ENCODE results near the gene CCL17.
"Not testable (repeated sequence)": the region's sequence is repeated elsewhere in the genome, so short reads cannot be mapped to it uniquely, and the experiment has no call there.

Gene CCL17

DNA sequence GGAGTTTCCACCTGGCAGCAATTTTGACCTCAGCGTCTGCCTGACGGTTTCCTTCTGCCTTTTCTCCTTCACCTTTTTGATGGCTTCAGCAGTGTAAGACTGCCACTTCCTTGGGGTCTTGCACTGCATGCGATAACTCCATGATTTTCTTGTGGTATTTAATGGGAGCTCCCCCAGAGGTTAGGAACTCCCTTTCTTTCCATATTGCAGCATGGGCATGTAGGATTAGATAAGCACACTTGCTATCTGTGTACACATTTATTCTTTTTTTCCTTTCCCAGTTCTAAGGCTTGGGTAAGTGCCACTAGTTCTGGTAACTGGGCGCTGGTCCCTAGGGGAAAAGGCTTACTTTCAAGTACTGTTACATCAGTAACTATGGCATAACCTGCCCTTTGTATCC is 7.1 kb upstream of the CCL17 start:
- not testable (repeated sequence) for H2BK120ac ChIP-seq (ENCODE audit: low read depth, low read length); H3K9ac ChIP-seq (ENCODE audit: low read depth, low read length, poor library complexity); H2AFZ ChIP-seq (ENCODE audit: low read length); H3K4ac ChIP-seq (ENCODE audit: low read length); H2BK12ac ChIP-seq (ENCODE audit: low read length); H4K8ac ChIP-seq (ENCODE audit: low read depth, low read length); H2BK5ac ChIP-seq (ENCODE audit: low read length); H3K27me3 ChIP-seq (ENCODE audit: control insufficient read depth in 3 of 3, insufficient read depth in 3 of 3, low read depth in 1 of 3, low read length in 3 of 3); H3K4me1 ChIP-seq (ENCODE audit: control insufficient read depth in 2 of 2, insufficient read depth in 1 of 2, low read depth in 1 of 2, low read length in 2 of 2); H3K23ac ChIP-seq (ENCODE audit: low read depth, low read length, poor library complexity); H3K79me1 ChIP-seq (ENCODE audit: low read depth, low read length); H3K27ac ChIP-seq (replicated peaks; ENCODE audit: low read length); H2AK5ac ChIP-seq (ENCODE audit: low read depth, low read length); H3K36me3 ChIP-seq (replicated peaks in 1 of 2; ENCODE audit: control insufficient read depth in 2 of 2, insufficient read depth in 2 of 2, low read length in 2 of 2); DNase-seq (ENCODE audit: low spot score); H3K4me3 ChIP-seq (ENCODE audit: low read length in 2 of 2); H3K18ac ChIP-seq (ENCODE audit: low read length); H4K91ac ChIP-seq (ENCODE audit: low read depth, low read length, poor library complexity); H2BK15ac ChIP-seq (ENCODE audit: low read length); H3K4me2 ChIP-seq (ENCODE audit: insufficient read depth, low read length, poor library complexity, severe bottlenecking); H3K14ac ChIP-seq (ENCODE audit: low read length); H3K9me3 ChIP-seq (replicated peaks in 1 of 2; ENCODE audit: control insufficient read depth in 2 of 2, insufficient read depth in 1 of 2, low read depth in 1 of 2, low read length in 2 of 2)
- WGBS, 2 donors (ENCODE audit: extremely low coverage in 2 of 2, insufficient read length in 2 of 2, insufficient replicate concordance in 1 of 2): no CpG with 5 or more reads among the region's 4 CpGs

DNA sequence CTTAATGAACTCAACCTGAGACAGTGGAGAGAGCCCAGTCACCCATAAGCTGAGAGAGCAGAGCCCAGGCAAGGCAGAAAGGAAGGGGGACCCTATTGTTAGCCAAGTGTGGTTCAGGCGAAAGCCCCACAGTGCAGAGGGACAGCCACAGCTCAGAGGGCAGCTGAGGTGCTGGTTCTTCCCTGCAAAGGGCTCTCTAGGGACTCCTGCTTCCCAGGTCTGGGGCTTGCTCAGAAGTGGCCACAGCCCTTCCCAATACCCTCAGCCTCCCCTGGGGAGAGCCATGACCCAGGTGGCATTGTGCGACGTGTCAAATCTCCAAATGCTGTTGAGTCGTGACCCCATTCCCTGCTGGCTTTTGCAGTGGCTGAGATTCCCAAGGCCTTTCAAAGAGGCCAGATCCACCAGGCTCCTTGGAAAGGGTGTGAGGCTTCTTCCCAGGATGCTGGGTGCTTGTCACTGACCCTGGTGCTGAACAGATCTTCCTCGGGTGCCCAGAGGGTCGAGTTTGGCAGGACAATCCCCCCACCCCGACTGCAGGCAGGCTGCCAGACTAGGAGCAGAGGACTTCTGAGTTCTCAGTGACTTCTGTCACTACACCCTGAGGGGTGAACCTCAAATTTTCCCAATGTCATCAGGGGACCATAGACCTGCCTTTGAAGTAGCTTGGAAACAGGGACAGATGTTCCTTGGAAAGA is 2.5 kb upstream of the CCL17 start:
- Histone ChIP-seq H3K23ac (ENCODE audit: low read depth, low read length, poor library complexity) (no peak overlapping the region), H2AK5ac (ENCODE audit: low read depth, low read length) (no peak overlapping the region), H3K27ac (replicated peaks; ENCODE audit: low read length) (no peak overlapping the region), H2AFZ (ENCODE audit: low read length) (no peak overlapping the region), H3K9me3 (replicated peaks in 1 of 2; ENCODE audit: control insufficient read depth in 2 of 2, insufficient read depth in 1 of 2, low read depth in 1 of 2, low read length in 2 of 2) (no peaks in the 10 kb centered on the region), H3K4ac (ENCODE audit: low read length) (no peak overlapping the region), H2BK12ac (ENCODE audit: low read length) (no peak overlapping the region), H3K4me1 (ENCODE audit: control insufficient read depth in 2 of 2, insufficient read depth in 1 of 2, low read depth in 1 of 2, low read length in 2 of 2) (no peaks in the 10 kb centered on the region), H4K91ac (ENCODE audit: low read depth, low read length, poor library complexity) (no peak overlapping the region), H3K9ac (ENCODE audit: low read depth, low read length, poor library complexity) (no peak overlapping the region), H3K36me3 (replicated peaks in 1 of 2; ENCODE audit: control insufficient read depth in 2 of 2, insufficient read depth in 2 of 2, low read length in 2 of 2) (no peaks in the 10 kb centered on the region), H3K18ac (ENCODE audit: low read length) (no peak overlapping the region), H2BK5ac (ENCODE audit: low read length) (no peak overlapping the region), H3K14ac (ENCODE audit: low read length) (no peak overlapping the region), H2BK120ac (ENCODE audit: low read depth, low read length) (no peak overlapping the region), H2BK15ac (ENCODE audit: low read length) (no peak overlapping the region), H3K4me2 (ENCODE audit: insufficient read depth, low read length, poor library complexity, severe bottlenecking) (no peak overlapping the region), H3K4me3 (ENCODE audit: low read length in 2 of 2) (no peak overlapping the region), H3K27me3 (ENCODE audit: control insufficient read depth in 3 of 3, insufficient read depth in 3 of 3, low read depth in 1 of 3, low read length in 3 of 3) (no peaks in the 10 kb centered on the region), H4K8ac (ENCODE audit: low read depth, low read length) (no peak overlapping the region), H3K79me1 (ENCODE audit: low read depth, low read length) (peaks cover 1% of the 10 kb centered on the region)
- WGBS, 2 donors (ENCODE audit: extremely low coverage in 2 of 2, insufficient read length in 2 of 2, insufficient replicate concordance in 1 of 2): no CpG with 5 or more reads among the region's 7 CpGs
- no peak for DNase-seq (ENCODE audit: low spot score)

DNA sequence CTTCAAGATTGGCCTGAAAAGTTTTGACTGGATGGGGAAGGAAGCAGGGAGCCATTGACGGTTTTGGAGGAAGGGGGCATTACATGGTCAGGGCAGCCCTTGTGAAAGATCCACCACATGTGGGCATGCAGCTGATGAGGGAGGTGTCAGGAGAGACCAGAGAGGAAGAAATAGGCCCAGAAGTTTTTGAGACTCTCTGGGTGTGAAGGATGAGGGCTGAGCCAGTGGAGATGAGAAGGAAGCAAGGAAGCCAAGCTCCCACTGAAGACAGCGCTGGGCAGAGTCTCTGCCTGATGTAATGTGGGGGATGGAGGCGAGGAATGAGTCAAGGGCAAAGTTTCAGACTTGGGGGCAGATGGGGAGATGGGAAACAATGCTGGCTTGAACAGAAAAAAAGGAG is 530 bp downstream of the CCL17 start:
- Histone ChIP-seq H3K4me1 (ENCODE audit: control insufficient read depth in 2 of 2, insufficient read depth in 1 of 2, low read depth in 1 of 2, low read length in 2 of 2) (no peaks in the 10 kb centered on the region), H3K14ac (ENCODE audit: low read length) (no peak overlapping the region), H2AFZ (ENCODE audit: low read length) (no peak overlapping the region), H3K27ac (replicated peaks; ENCODE audit: low read length) (no peak overlapping the region), H4K8ac (ENCODE audit: low read depth, low read length) (no peak overlapping the region), H2BK15ac (ENCODE audit: low read length) (no peak overlapping the region), H2AK5ac (ENCODE audit: low read depth, low read length) (no peak overlapping the region), H3K18ac (ENCODE audit: low read length) (no peak overlapping the region), H3K4ac (ENCODE audit: low read length) (no peak overlapping the region), H3K4me2 (ENCODE audit: insufficient read depth, low read length, poor library complexity, severe bottlenecking) (no peak overlapping the region), H3K23ac (ENCODE audit: low read depth, low read length, poor library complexity) (no peak overlapping the region), H3K36me3 (replicated peaks in 1 of 2; ENCODE audit: control insufficient read depth in 2 of 2, insufficient read depth in 2 of 2, low read length in 2 of 2) (no peaks in the 10 kb centered on the region), H4K91ac (ENCODE audit: low read depth, low read length, poor library complexity) (no peak overlapping the region), H3K4me3 (ENCODE audit: low read length in 2 of 2) (no peak overlapping the region), H2BK5ac (ENCODE audit: low read length) (no peak overlapping the region), H3K27me3 (ENCODE audit: control insufficient read depth in 3 of 3, insufficient read depth in 3 of 3, low read depth in 1 of 3, low read length in 3 of 3) (peaks cover 0 to 3% (median 0%) of the 10 kb centered on the region in 3 experiments), H3K9ac (ENCODE audit: low read depth, low read length, poor library complexity) (no peak overlapping the region), H2BK12ac (ENCODE audit: low read length) (no peak overlapping the region), H3K79me1 (ENCODE audit: low read depth, low read length) (no peaks in the 10 kb centered on the region), H2BK120ac (ENCODE audit: low read depth, low read length) (no peak overlapping the region), H3K9me3 (replicated peaks in 1 of 2; ENCODE audit: control insufficient read depth in 2 of 2, insufficient read depth in 1 of 2, low read depth in 1 of 2, low read length in 2 of 2) (no peaks in the 10 kb centered on the region)
- WGBS, 2 donors (ENCODE audit: extremely low coverage in 2 of 2, insufficient read length in 2 of 2, insufficient replicate concordance in 1 of 2): no CpG with 5 or more reads among the region's 3 CpGs
- DNase-seq (ENCODE audit: low spot score): no peak

DNA sequence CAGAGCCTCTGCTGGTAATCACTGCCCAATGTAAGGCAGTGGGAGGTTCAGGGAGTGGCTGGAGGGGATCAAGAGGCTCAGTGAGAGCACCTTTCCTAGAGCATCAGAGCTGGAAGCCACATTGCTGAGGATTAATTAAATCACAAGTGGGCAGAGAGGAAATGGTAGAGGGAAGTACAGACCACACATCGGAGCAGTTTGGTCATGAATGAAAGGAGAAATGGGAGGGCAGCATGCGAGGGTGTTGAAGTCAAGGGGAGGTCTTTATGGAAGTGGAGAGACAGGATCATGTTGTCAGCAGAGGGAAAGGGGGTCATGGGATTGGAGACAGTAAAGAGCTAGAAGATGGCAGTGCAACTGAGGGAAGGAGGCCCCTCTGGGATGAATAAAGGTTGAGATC is 2.3 kb downstream of the CCL17 start:
- WGBS, 2 donors (ENCODE audit: extremely low coverage in 2 of 2, insufficient read length in 2 of 2, insufficient replicate concordance in 1 of 2): no CpG with 5 or more reads among the region's 2 CpGs
- H3K36me3 ChIP-seq (replicated peaks in 1 of 2; ENCODE audit: control insufficient read depth in 2 of 2, insufficient read depth in 2 of 2, low read length in 2 of 2): no peaks in the 10 kb centered on the region
- no peak overlapping the region for H3K23ac ChIP-seq (ENCODE audit: low read depth, low read length, poor library complexity)
- no peak overlapping the region for H3K4me3 ChIP-seq (ENCODE audit: low read length in 2 of 2)
- H2BK12ac ChIP-seq (ENCODE audit: low read length): no peak overlapping the region
- no peak for DNase-seq (ENCODE audit: low spot score)
- no peak overlapping the region for H3K4ac ChIP-seq (ENCODE audit: low read length)
- no peak overlapping the region for H2BK15ac ChIP-seq (ENCODE audit: low read length)
- H3K18ac ChIP-seq (ENCODE audit: low read length): no peak overlapping the region
- H3K9me3 ChIP-seq (replicated peaks in 1 of 2; ENCODE audit: control insufficient read depth in 2 of 2, insufficient read depth in 1 of 2, low read depth in 1 of 2, low read length in 2 of 2): no peaks in the 10 kb centered on the region
- no peaks in the 10 kb centered on the region for H3K4me1 ChIP-seq (ENCODE audit: control insufficient read depth in 2 of 2, insufficient read depth in 1 of 2, low read depth in 1 of 2, low read length in 2 of 2)
- no peak overlapping the region for H3K4me2 ChIP-seq (ENCODE audit: insufficient read depth, low read length, poor library complexity, severe bottlenecking)
- H3K27me3 ChIP-seq (ENCODE audit: control insufficient read depth in 3 of 3, insufficient read depth in 3 of 3, low read depth in 1 of 3, low read length in 3 of 3): peaks cover 0 to 9% (median 0%) of the 10 kb centered on the region in 3 experiments
- no peak overlapping the region for H3K9ac ChIP-seq (ENCODE audit: low read depth, low read length, poor library complexity)
- no peak overlapping the region for H3K14ac ChIP-seq (ENCODE audit: low read length)
- no peaks in the 10 kb centered on the region for H3K79me1 ChIP-seq (ENCODE audit: low read depth, low read length)
- no peak overlapping the region for H4K91ac ChIP-seq (ENCODE audit: low read depth, low read length, poor library complexity)
- no peak overlapping the region for H2AK5ac ChIP-seq (ENCODE audit: low read depth, low read length)
- H2BK5ac ChIP-seq (ENCODE audit: low read length): no peak overlapping the region
- H2BK120ac ChIP-seq (ENCODE audit: low read depth, low read length): no peak overlapping the region
- H3K27ac ChIP-seq (replicated peaks; ENCODE audit: low read length): no peak overlapping the region
- H2AFZ ChIP-seq (ENCODE audit: low read length): no peak overlapping the region
- no peak overlapping the region for H4K8ac ChIP-seq (ENCODE audit: low read depth, low read length)
